H1 (cell line): Measurements from ENCODE around the gene NFX1. TPM values are rescaled to one million over a fixed set of nuclear protein-coding genes. Genes with fewer than 3 reads are reported as not detected.

Experiments used
- CTCF ChIA-PET: fragments of 300-600 bp; sonication (Branson Sonifier 250); formaldehyde crosslinking; loops from one replicate; lab custom pipeline; 2021; ENCODE audit not compliant: partially characterized antibody; lab: Charles Lee
- POLR2A ChIA-PET: fragments of 300-600 bp; sonication (Branson Sonifier 250); formaldehyde crosslinking; loops from one replicate; lab custom pipeline; 2021; ENCODE audit warnings: inconsistent platforms; ENCODE audit not compliant: partially characterized antibody; lab: Charles Lee
- DNase-seq, 2 experiments: peaks; one replicate each; pipeline versions ENCODE4 v3.0.0 to v3.0.0-alpha.2; 2010 to 2022; ENCODE audit warnings: low spot score in 2 of 2, low read depth in 1 of 2, mixed read lengths in 1 of 2
- FAIRE-seq: peaks from 2 replicates; lab custom pipeline; 2011; peaks lifted over from hg19 to GRCh38; lab: Jason Lieb, UNC
- H2AFZ ChIP-seq: 2 replicates; pipeline ENCODE4 v1.8.1; 2012; ENCODE audit warnings: low read length, inconsistent platforms
- H2AK5ac ChIP-seq: 2 replicates; pipeline ENCODE4 v1.6.1; 2013; ENCODE audit warnings: low read depth, low read length
- H2BK120ac ChIP-seq: replicated peaks from 2 replicates; pipeline ENCODE3; 2013; ENCODE audit warnings: low read depth, low read length, inconsistent platforms
- H2BK12ac ChIP-seq: 2 replicates; pipeline ENCODE4 v1.6.1; 2013; ENCODE audit warnings: low read depth, low read length
- H2BK15ac ChIP-seq: 2 replicates; pipeline ENCODE4 v1.6.1; 2013; ENCODE audit warnings: low read length
- H2BK20ac ChIP-seq: 2 replicates; pipeline ENCODE4 v1.6.1; 2013; ENCODE audit warnings: low read length
- H2BK5ac ChIP-seq: 2 replicates; pipeline ENCODE4 v1.6.1; 2013; ENCODE audit warnings: low read depth, low read length
- H3K14ac ChIP-seq: 2 replicates; pipeline ENCODE4 v1.6.1; 2013; ENCODE audit warnings: inconsistent platforms; ENCODE audit not compliant: insufficient read length
- H3K18ac ChIP-seq: 2 replicates; pipeline ENCODE4 v1.6.1; 2013; ENCODE audit warnings: low read length; ENCODE audit errors: extremely low read depth
- H3K23ac ChIP-seq: 2 replicates; pipeline ENCODE4 v1.6.1; 2013; ENCODE audit warnings: inconsistent platforms; ENCODE audit not compliant: insufficient read length
- H3K23me2 ChIP-seq: 2 replicates; pipeline ENCODE4 v1.6.1; 2013; ENCODE audit warnings: low read depth, low read length
- H3K27ac ChIP-seq: 2 replicates; pipeline ENCODE4 v1.6.1; 2011; ENCODE audit warnings: low read depth, low read length, inconsistent platforms
- H3K27me3 ChIP-seq, 4 experiments: replicated peaks in 1 of 4; 1 replicate in 1 of 4; 2 replicates in 3 of 4; pipeline versions ENCODE4 v1.6.1 to v1.8.1; 2011 to 2013; ENCODE audit warnings: low read length in 3 of 4, mild to moderate bottlenecking in 3 of 4, inconsistent platforms in 2 of 4, mixed read lengths in 2 of 4, moderate library complexity in 1 of 4; ENCODE audit not compliant: control insufficient read depth in 3 of 4, insufficient read depth in 3 of 4; ENCODE audit errors: extremely low read depth in 1 of 4
- H3K36me3 ChIP-seq, 4 experiments: 2 replicates each; pipeline versions ENCODE4 v1.6.1 to v1.8.1; 2011 to 2013; ENCODE audit warnings: mild to moderate bottlenecking in 4 of 4, low read length in 3 of 4, moderate library complexity in 2 of 4, control low read depth in 1 of 4, inconsistent platforms in 1 of 4; ENCODE audit not compliant: insufficient read depth in 4 of 4, control insufficient read depth in 2 of 4
- H3K4ac ChIP-seq: replicated peaks from 2 replicates; pipeline ENCODE3; 2013; ENCODE audit warnings: low read length, low read depth, mixed read lengths, inconsistent platforms; ENCODE audit not compliant: insufficient read length
- H3K4me1 ChIP-seq, 4 experiments: replicated peaks in 1 of 4; 1 replicate in 1 of 4; 2 replicates in 3 of 4; pipeline versions ENCODE4 v1.6.1 to v1.8.1; 2011 to 2013; ENCODE audit warnings: low read length in 3 of 4, inconsistent platforms in 2 of 4, mixed read lengths in 1 of 4; ENCODE audit not compliant: insufficient read depth in 4 of 4, control insufficient read depth in 3 of 4
- H3K4me2 ChIP-seq, 2 experiments: 2 replicates each; pipeline versions ENCODE4 v1.6.1 to v1.8.1; 2011 to 2013; ENCODE audit warnings: low read depth in 2 of 2, low read length in 2 of 2, control low read depth in 1 of 2, inconsistent platforms in 1 of 2, mild to moderate bottlenecking in 1 of 2; ENCODE audit not compliant: insufficient read depth in 1 of 2
- H3K4me3 ChIP-seq, 4 experiments: fragments of 200-600, 300-600 bp in 1 of 4; sonication (generic), shearing (Covaris generic), sonication (Bioruptor Twin) in 1 of 4; 2 replicates each; pipeline versions ENCODE4 v1.5.1 to v1.8.1; 2011 to 2016; ENCODE audit warnings: low read length in 4 of 4, low read depth in 3 of 4, control low read depth in 2 of 4, inconsistent platforms in 2 of 4, mild to moderate bottlenecking in 2 of 4, mixed read lengths in 1 of 4, moderate library complexity in 1 of 4; ENCODE audit not compliant: insufficient read depth in 2 of 4; ENCODE audit errors: extremely low read depth in 1 of 4
- H3K56ac ChIP-seq: replicated peaks from 2 replicates; pipeline ENCODE3; 2013; ENCODE audit warnings: low read depth, mild to moderate bottlenecking, mixed read lengths, low read length, inconsistent platforms; ENCODE audit not compliant: insufficient read length
- H3K79me1 ChIP-seq: 2 replicates; pipeline ENCODE4 v1.6.1; 2013; ENCODE audit warnings: low read depth, low read length, control low read depth
- H3K79me2 ChIP-seq, 2 experiments: 2 replicates each; pipeline versions ENCODE4 v1.6.1 to v1.8.1; 2012 to 2013; ENCODE audit warnings: low read length in 2 of 2, mild to moderate bottlenecking in 2 of 2, inconsistent platforms in 1 of 2; ENCODE audit not compliant: insufficient read depth in 2 of 2, control insufficient read depth in 1 of 2
- H3K9ac ChIP-seq, 4 experiments: replicated peaks in 1 of 4; 1 replicate in 1 of 4; 2 replicates in 3 of 4; pipeline versions ENCODE4 v1.6.1 to v1.8.1; 2011 to 2013; ENCODE audit warnings: low read depth in 3 of 4, low read length in 3 of 4, control low read depth in 2 of 4, mild to moderate bottlenecking in 2 of 4, moderate library complexity in 2 of 4, inconsistent platforms in 1 of 4; ENCODE audit errors: extremely low read depth in 1 of 4
- H3K9me3 ChIP-seq, 2 experiments: 2 replicates each; pipeline versions ENCODE4 v1.6.1 to v1.8.1; 2012 to 2013; ENCODE audit warnings: mild to moderate bottlenecking in 2 of 2, moderate library complexity in 2 of 2, control low read depth in 1 of 2, inconsistent platforms in 1 of 2, low read depth in 1 of 2, low read length in 1 of 2, mixed read lengths in 1 of 2; ENCODE audit not compliant: insufficient read depth in 2 of 2
- H4K20me1 ChIP-seq, 2 experiments: replicated peaks in 1 of 2; 2 replicates each; pipeline versions ENCODE3 to v1.8.1; 2011 to 2013; ENCODE audit warnings: inconsistent platforms in 2 of 2, low read length in 2 of 2, mild to moderate bottlenecking in 1 of 2; ENCODE audit not compliant: insufficient read depth in 2 of 2, control insufficient read depth in 1 of 2
- H4K5ac ChIP-seq: 2 replicates; pipeline ENCODE4 v1.6.1; 2013; ENCODE audit warnings: low read length, low read depth, mixed read lengths, inconsistent platforms; ENCODE audit not compliant: insufficient read length
- H4K8ac ChIP-seq: 2 replicates; pipeline ENCODE4 v1.8.0; 2013; ENCODE audit warnings: mild to moderate bottlenecking, moderate library complexity, low read length, inconsistent platforms; ENCODE audit not compliant: insufficient read depth; ENCODE audit errors: extremely low read depth
- H4K91ac ChIP-seq: replicated peaks from 2 replicates; pipeline ENCODE3; 2013; ENCODE audit warnings: low read length, mixed read lengths, inconsistent platforms; ENCODE audit not compliant: insufficient read length
- CEBPB ChIP-seq: IDR thresholded peaks from 2 replicates; pipeline ENCODE4 v1.6.1; 2012; ENCODE audit warnings: low read depth, low read length
- EGR1 ChIP-seq: IDR thresholded peaks from 2 replicates; pipeline ENCODE4 v1.6.1; 2011; ENCODE audit warnings: low read depth, low read length, borderline replicate concordance
- JUN ChIP-seq: IDR thresholded peaks from 2 replicates; pipeline ENCODE4 v1.6.1; 2011; ENCODE audit warnings: low read depth, mild to moderate bottlenecking, improper control_type of control experiment, low read length
- SUZ12 ChIP-seq: fragments of 200-600 bp; sonication (generic); IDR thresholded peaks from 2 replicates; pipeline ENCODE4 v1.6.1; 2012; ENCODE audit warnings: mild to moderate bottlenecking, inconsistent platforms, low read length, moderate library complexity, mixed read lengths
- WGBS, 2 experiments: shearing (Covaris generic) in 1 of 2; methylation state at CpG; one replicate each; pipeline versions ENCODE4 v1.1.6 to v1.1.7; 2013 to 2015; ENCODE audit warnings: low lambda C conversion rate in 2 of 2, mixed read lengths in 2 of 2, inconsistent platforms in 1 of 2, low coverage in 1 of 2, missing lambda C conversion rate in 1 of 2; ENCODE audit not compliant: insufficient replicate concordance in 2 of 2, insufficient coverage in 1 of 2, insufficient read length in 1 of 2; ENCODE audit errors: extremely low coverage in 1 of 2, missing lambda C conversion rate in 1 of 2; 5-methylcytosine and 5-hydroxymethylcytosine counted together
- polyA plus RNA-seq, 7 experiments: library from polyadenylated mRNA; depleted of rRNA in 3 of 7; stranded (reverse) in 5 of 7; unstranded in 2 of 7; fragments of >200 nt in 5 of 7; fragments of 200-250 nt in 2 of 7; gene quantifications; 1 replicate in 5 of 7; 2 replicates in 1 of 7; 4 replicates in 1 of 7; pipeline versions ENCODE4 v1.2.1 to v1.2.3, GENCODE V29; 2011 to 2013; ENCODE audit warnings: missing spikeins in 2 of 7, mixed read lengths in 2 of 7
- total RNA-seq: library from RNA; stranded (reverse); fragmentation: NEBNext Ultra II Directional; extraction: Animal tissue kit (Norgen Biotek cat#: 25700); gene quantifications from 2 replicates; pipeline ENCODE4 v1.2.1, GENCODE V29; 2021

NFX1 gene
- total and polyA plus RNA-seq, 2 of the 8 experiments (the other 6 are each of a cell fraction or from before 2014, with no cell fraction given): 19.4 to 28.4 TPM

DNA sequence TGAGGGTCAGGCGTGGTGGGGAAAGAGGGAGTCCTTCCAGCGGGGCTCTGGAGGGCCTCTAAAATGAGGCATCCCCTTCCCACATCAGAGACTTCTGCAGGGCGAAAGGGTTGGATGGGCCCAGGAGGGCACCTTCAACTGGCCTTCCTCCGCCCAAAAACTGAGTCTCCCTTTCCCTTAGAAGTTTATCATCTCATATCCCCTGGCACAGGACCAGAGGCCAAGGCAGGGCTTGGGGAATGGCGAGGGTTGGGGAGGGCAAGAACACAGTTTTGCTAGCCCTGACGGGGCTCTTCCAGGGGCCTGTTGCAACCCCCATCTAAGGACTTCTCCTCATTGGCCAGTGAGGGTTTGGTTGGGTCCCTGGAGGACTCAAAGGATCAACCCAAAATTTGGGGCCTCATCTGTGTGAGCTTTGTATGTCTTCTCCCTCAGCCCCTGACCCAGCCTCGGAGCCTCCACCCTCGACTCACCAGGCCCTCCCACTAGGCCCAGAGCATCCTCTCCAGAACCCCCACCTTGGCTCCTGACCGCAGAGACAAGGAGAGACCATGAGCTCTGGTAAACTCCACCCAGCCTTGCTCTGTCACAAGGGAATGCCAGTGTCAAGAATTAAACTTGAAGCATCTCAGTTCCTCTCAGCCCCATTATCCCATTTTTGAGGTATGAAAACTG is 87.9 kb downstream of the NFX1 start:
- H2BK5ac ChIP-seq: no peak overlapping the region
- no peak overlapping the region for H3K9ac ChIP-seq
- H3K18ac ChIP-seq: no peak overlapping the region
- H3K79me2 ChIP-seq: no peaks in the 10 kb centered on the region
- peaks cover 2 to 6% (median 5%) of the 10 kb centered on the region in 4 experiments for H3K4me1 ChIP-seq
- no peak overlapping the region for H3K4me3 ChIP-seq
- H3K9me3 ChIP-seq: no peaks in the 10 kb centered on the region
- no peak overlapping the region for H2BK12ac ChIP-seq
- H3K4me2 ChIP-seq: no peak overlapping the region
- no peak overlapping the region for H3K27ac ChIP-seq
- H3K36me3 ChIP-seq: no peaks in the 10 kb centered on the region
- no peak overlapping the region for H2AK5ac ChIP-seq
- H4K20me1 ChIP-seq: no peaks in the 10 kb centered on the region
- H4K91ac ChIP-seq: no peak overlapping the region
- no peak for FAIRE-seq
- no peak overlapping the region for H4K8ac ChIP-seq
- H3K79me1 ChIP-seq: no peaks in the 10 kb centered on the region; the same call in 1 of the 2 replicates
- no peak overlapping the region for H3K14ac ChIP-seq
- no peak overlapping the region for H3K23ac ChIP-seq
- no peak overlapping the region for H4K5ac ChIP-seq
- no peaks in the 10 kb centered on the region for H3K23me2 ChIP-seq
- H2BK20ac ChIP-seq: no peak overlapping the region
- ChIA-PET CTCF (interaction anchor here (1.4 to 11.2 kb wide), 4 partner anchors 37 to 88 kb away, joined by 5 to 153 read pairs (median 44); no protein-coding TSS in a partner anchor), POLR2A (no interaction called here)
- H2AFZ ChIP-seq: no peak overlapping the region
- no peaks in the 10 kb centered on the region for H3K27me3 ChIP-seq
- H3K56ac ChIP-seq: no peak overlapping the region
- H3K4ac ChIP-seq: no peak overlapping the region
- DNase-seq: no peak
- H2BK120ac ChIP-seq: no peak overlapping the region
- WGBS, 2 experiments: 75% methylated on average over 7 of the region's 9 CpGs; no CpG with 5 or more reads in 1 of the 2 experiments
- H2BK15ac ChIP-seq: no peak overlapping the region
- TF ChIP-seq EGR1 (no peak), SUZ12 (no peak), CEBPB (no peak), JUN (no peak)
